Ishikawa (cell line): ENCODE measurements around the gene CASD1.

Experiments
- CEBPB ChIP-seq: IDR thresholded peaks from 2 replicates; pipeline ENCODE4 v1.6.1; 2012
- CREB1 ChIP-seq: IDR thresholded peaks from 2 replicates; pipeline ENCODE4 v1.6.1; 2012; ENCODE audit warnings: low read depth
- EGR1 ChIP-seq: IDR thresholded peaks from 2 replicates; pipeline ENCODE4 v1.6.1; 2012
- EP300 ChIP-seq: IDR thresholded peaks from 2 replicates; pipeline ENCODE4 v1.6.1; 2012; ENCODE audit warnings: borderline replicate concordance
- FOXM1 ChIP-seq: IDR thresholded peaks from 2 replicates; pipeline ENCODE4 v1.6.1; 2012; ENCODE audit warnings: low read depth, borderline replicate concordance
- NFIC ChIP-seq: IDR thresholded peaks from 2 replicates; pipeline ENCODE4 v1.6.1; 2012
- RAD21 ChIP-seq: IDR thresholded peaks from 2 replicates; pipeline ENCODE4 v1.6.1; 2012; ENCODE audit warnings: low read depth
- TAF1 ChIP-seq: IDR thresholded peaks from 2 replicates; pipeline ENCODE4 v1.6.1; 2012; ENCODE audit warnings: low read depth, mild to moderate bottlenecking
- TCF12 ChIP-seq: IDR thresholded peaks from 2 replicates; pipeline ENCODE4 v1.6.1; 2012; ENCODE audit warnings: low read depth
- TEAD4 ChIP-seq: IDR thresholded peaks from 2 replicates; pipeline ENCODE4 v1.6.1; 2012
- YY1 ChIP-seq: IDR thresholded peaks from 2 replicates; pipeline ENCODE4 v1.6.1; 2012; ENCODE audit warnings: low read depth
- ZBTB7A ChIP-seq: IDR thresholded peaks from 2 replicates; pipeline ENCODE4 v1.6.1; 2012; ENCODE audit warnings: low read depth
- TF ChIP-seq, protein P1 (sequence below): IDR thresholded peaks from 2 replicates; pipeline ENCODE4 v1.6.1; 2012; ENCODE audit warnings: low read depth, mild to moderate bottlenecking
- TF ChIP-seq, protein P2 (sequence below): IDR thresholded peaks from 2 replicates; pipeline ENCODE4 v1.6.1; 2012
- TF ChIP-seq, protein P3 (sequence below): IDR thresholded peaks from 2 replicates; pipeline ENCODE4 v1.6.1; 2012

Gene CASD1

DNA sequence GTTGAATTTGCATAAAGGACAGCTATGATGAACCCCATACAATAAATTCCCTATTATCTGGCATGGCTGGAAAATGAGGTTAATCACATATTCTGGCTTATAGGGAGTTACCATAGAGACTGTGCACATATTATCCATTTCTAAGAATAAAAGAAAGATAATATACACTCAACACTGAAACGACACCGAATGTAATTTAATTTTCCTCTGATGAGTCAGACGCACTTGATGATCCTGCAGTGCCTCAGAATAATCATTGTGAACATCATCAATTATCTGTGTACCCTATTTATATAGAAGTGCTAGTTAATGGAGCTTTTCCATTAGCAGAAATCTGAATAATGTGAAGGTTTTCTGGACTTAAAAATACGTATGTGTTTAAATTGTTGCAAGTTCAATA, 86.1 kb downstream of the CASD1 start:
- no peak for TF ChIP-seq YY1
- TF ChIP-seq TCF12 = no peak
- TF ChIP-seq EP300 = no peak
- TF ChIP-seq CREB1 = no peak
- no peak for TF ChIP-seq TAF1
- no peak for TF ChIP-seq ZBTB7A
- no peak for TF ChIP-seq CEBPB
- no peak for TF ChIP-seq NFIC
- no peak for TF ChIP-seq RAD21
- TF ChIP-seq, protein P1, sequence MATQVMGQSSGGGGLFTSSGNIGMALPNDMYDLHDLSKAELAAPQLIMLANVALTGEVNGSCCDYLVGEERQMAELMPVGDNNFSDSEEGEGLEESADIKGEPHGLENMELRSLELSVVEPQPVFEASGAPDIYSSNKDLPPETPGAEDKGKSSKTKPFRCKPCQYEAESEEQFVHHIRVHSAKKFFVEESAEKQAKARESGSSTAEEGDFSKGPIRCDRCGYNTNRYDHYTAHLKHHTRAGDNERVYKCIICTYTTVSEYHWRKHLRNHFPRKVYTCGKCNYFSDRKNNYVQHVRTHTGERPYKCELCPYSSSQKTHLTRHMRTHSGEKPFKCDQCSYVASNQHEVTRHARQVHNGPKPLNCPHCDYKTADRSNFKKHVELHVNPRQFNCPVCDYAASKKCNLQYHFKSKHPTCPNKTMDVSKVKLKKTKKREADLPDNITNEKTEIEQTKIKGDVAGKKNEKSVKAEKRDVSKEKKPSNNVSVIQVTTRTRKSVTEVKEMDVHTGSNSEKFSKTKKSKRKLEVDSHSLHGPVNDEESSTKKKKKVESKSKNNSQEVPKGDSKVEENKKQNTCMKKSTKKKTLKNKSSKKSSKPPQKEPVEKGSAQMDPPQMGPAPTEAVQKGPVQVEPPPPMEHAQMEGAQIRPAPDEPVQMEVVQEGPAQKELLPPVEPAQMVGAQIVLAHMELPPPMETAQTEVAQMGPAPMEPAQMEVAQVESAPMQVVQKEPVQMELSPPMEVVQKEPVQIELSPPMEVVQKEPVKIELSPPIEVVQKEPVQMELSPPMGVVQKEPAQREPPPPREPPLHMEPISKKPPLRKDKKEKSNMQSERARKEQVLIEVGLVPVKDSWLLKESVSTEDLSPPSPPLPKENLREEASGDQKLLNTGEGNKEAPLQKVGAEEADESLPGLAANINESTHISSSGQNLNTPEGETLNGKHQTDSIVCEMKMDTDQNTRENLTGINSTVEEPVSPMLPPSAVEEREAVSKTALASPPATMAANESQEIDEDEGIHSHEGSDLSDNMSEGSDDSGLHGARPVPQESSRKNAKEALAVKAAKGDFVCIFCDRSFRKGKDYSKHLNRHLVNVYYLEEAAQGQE = no peak
- TF ChIP-seq, protein P2, sequence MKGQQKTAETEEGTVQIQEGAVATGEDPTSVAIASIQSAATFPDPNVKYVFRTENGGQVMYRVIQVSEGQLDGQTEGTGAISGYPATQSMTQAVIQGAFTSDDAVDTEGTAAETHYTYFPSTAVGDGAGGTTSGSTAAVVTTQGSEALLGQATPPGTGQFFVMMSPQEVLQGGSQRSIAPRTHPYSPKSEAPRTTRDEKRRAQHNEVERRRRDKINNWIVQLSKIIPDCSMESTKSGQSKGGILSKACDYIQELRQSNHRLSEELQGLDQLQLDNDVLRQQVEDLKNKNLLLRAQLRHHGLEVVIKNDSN = no peak
- no peak for TF ChIP-seq FOXM1
- TF ChIP-seq TEAD4 = no peak
- TF ChIP-seq, protein P3, sequence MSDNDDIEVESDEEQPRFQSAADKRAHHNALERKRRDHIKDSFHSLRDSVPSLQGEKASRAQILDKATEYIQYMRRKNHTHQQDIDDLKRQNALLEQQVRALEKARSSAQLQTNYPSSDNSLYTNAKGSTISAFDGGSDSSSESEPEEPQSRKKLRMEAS = no peak
- TF ChIP-seq EGR1 = no peak

DNA sequence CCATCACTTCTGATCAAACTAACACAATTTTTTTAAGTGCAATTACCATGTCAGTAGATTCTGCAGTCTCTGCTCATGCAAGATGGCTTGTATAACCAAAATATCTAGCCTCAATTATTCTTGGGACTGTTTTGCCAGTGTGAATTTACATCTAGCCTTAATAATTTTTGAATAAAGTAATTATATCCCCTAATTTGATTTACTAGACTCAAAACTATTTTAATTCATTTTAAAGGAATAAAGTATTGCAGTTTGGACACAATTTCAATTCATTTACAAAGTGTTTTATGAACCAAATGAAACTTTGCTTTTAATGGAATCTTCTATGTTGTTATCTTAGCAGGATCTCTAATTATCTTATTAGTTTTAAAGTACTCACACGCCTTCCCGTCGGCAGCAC, 90.7 kb downstream of the CASD1 start:
- TF ChIP-seq FOXM1 = no peak
- TF ChIP-seq EP300 = no peak
- no peak for TF ChIP-seq RAD21
- TF ChIP-seq, protein P2 = no peak
- no peak for TF ChIP-seq TAF1
- TF ChIP-seq, protein P3 = no peak
- TF ChIP-seq EGR1 = no peak
- no peak for TF ChIP-seq NFIC

DNA sequence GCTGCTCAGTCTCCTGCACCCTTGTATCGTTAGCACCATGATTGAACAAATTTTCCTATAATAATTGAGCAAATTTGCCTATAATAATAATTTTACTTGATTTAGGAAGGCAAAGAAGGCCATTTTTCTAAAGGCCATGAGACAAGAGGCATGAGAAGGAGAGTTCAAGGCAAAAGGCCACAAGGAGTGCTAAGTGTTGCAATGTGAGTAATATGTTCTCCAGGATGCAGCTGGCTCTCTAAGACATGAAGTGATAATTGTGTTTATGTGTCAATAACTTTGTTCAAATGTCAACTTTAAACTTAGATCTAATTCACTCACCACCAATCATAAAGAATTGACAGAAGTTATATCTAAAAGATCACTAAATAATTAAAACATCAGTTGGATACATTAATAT, 92.6 kb downstream of the CASD1 start:
- TF ChIP-seq CREB1 = no peak
- TF ChIP-seq NFIC = no peak
- no peak for TF ChIP-seq TAF1
- TF ChIP-seq CEBPB = no peak
- no peak for TF ChIP-seq ZBTB7A
- TF ChIP-seq RAD21 = no peak
- no peak for TF ChIP-seq TCF12
- TF ChIP-seq, protein P2 = no peak
- no peak for TF ChIP-seq TEAD4
- no peak for TF ChIP-seq EGR1
- TF ChIP-seq FOXM1 = no peak
- TF ChIP-seq, protein P3 = no peak
- TF ChIP-seq, protein P1 = no peak
- TF ChIP-seq EP300 = no peak
- no peak for TF ChIP-seq YY1

DNA sequence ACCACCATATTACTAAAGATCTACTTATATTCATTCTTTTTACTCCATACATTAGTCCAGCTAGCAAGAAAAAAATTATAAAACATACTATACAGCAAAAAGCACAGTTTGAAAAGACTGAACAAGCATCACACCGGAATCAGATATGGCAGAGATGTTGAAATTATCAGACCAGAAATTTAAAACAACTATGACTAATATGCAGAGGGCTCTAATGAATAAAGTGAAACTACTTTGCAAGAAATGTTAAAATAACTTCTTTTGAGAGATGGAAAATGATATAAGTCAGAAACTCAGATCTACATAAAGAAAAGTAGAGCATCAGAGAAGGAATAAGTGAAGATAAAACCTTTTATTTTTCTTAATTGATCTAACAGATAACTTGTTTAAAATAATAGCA, 95.4 kb downstream of the CASD1 start:
- TF ChIP-seq, protein P2 = no peak
- TF ChIP-seq NFIC (no peak), RAD21 (no peak), TEAD4 (no peak), FOXM1 (no peak), EP300 (no peak)
- TF ChIP-seq, protein P1 = no peak
- TF ChIP-seq, protein P3 = no peak
